IMR-90 (cell line): Measurements from ENCODE around the gene ABLIM3. TPM values are rescaled to one million over a fixed set of nuclear protein-coding genes. Genes with fewer than 3 reads are reported as not detected.

Source experiments
- ATAC-seq: fragments of 200-7000 bp; cut with Tn5 transposase; 2 replicates; pipeline ENCODE4 v1.9.1; 2020; ENCODE audit warnings: low read depth, mild to moderate bottlenecking, moderate library complexity
- BruUV-seq: library from RNA; stranded (reverse); fragments of 400-500 nt; replicated peaks from 2 replicates; lab custom pipeline; 2021; lab: Mats Ljungman, UMichigan
- CTCF ChIA-PET: fragments of 300-600 bp; formaldehyde crosslinking; extraction: SDS; loops from one replicate; lab custom pipeline; 2021; ENCODE audit warnings: antibody characterized with exemption; lab: Yijun Ruan, JAX
- POLR2A ChIA-PET: fragments of 300-600 bp; sonication (Branson Sonifier 250); formaldehyde crosslinking; loops from one replicate; lab custom pipeline; 2022; ENCODE audit warnings: antibody characterized with exemption; ENCODE audit not compliant: unreplicated experiment; lab: Charles Lee
- DNase-seq: peaks from one replicate; pipeline ENCODE4 v3.0.0; 2013
- H2AFZ ChIP-seq: replicated peaks from 2 replicates; pipeline ENCODE3; 2013; ENCODE audit warnings: low read length, mild to moderate bottlenecking; ENCODE audit not compliant: poor library complexity
- H2AK5ac ChIP-seq: 2 replicates; pipeline ENCODE4 v1.6.1; 2013; ENCODE audit warnings: low read depth, low read length, inconsistent platforms
- H2AK9ac ChIP-seq: replicated peaks from 2 replicates; pipeline ENCODE3; 2013; ENCODE audit warnings: mild to moderate bottlenecking, low read depth, low read length, moderate library complexity; ENCODE audit not compliant: poor library complexity
- H2BK120ac ChIP-seq: 2 replicates; pipeline ENCODE4 v1.6.1; 2013; ENCODE audit warnings: low read depth, low read length, inconsistent platforms
- H2BK15ac ChIP-seq: 3 replicates; pipeline ENCODE4 v1.6.1; 2013; ENCODE audit warnings: low read depth, low read length, inconsistent platforms
- H2BK20ac ChIP-seq: 2 replicates; pipeline ENCODE4 v1.6.1; 2013; ENCODE audit warnings: low read depth, mild to moderate bottlenecking, inconsistent platforms, low read length, moderate library complexity
- H2BK5ac ChIP-seq: 2 replicates; pipeline ENCODE4 v1.6.1; 2013; ENCODE audit warnings: mild to moderate bottlenecking, low read depth, low read length, inconsistent platforms; ENCODE audit not compliant: poor library complexity, severe bottlenecking
- H3K14ac ChIP-seq: replicated peaks from 2 replicates; pipeline ENCODE4 v1.6.1; 2013; ENCODE audit warnings: low read depth, low read length, inconsistent platforms
- H3K18ac ChIP-seq: 2 replicates; pipeline ENCODE4 v1.6.1; 2013; ENCODE audit warnings: low read depth, low read length, control low read depth
- H3K23ac ChIP-seq: 2 replicates; pipeline ENCODE4 v1.6.1; 2013; ENCODE audit warnings: low read depth, low read length, inconsistent platforms
- H3K27ac ChIP-seq: 2 replicates; pipeline ENCODE4 v1.5.1; 2013; ENCODE audit warnings: mild to moderate bottlenecking, control low read depth, low read length; ENCODE audit not compliant: insufficient read depth
- H3K27me3 ChIP-seq: 2 replicates; pipeline ENCODE4 v1.6.1; 2013; ENCODE audit warnings: low read length; ENCODE audit not compliant: control insufficient read depth, insufficient read depth
- H3K36me3 ChIP-seq: 2 replicates; pipeline ENCODE4 v1.6.1; 2013; ENCODE audit warnings: low read length, mixed read lengths; ENCODE audit not compliant: control insufficient read depth, insufficient read depth
- H3K4ac ChIP-seq: 2 replicates; pipeline ENCODE4 v1.6.1; 2013; ENCODE audit warnings: low read depth, low read length, inconsistent platforms
- H3K4me1 ChIP-seq: 2 replicates; pipeline ENCODE4 v1.6.1; 2013; ENCODE audit warnings: low read length, mixed read lengths; ENCODE audit not compliant: control insufficient read depth, insufficient read depth
- H3K4me2 ChIP-seq: 2 replicates; pipeline ENCODE4 v1.6.1; 2013; ENCODE audit warnings: low read depth, mild to moderate bottlenecking, control low read depth, low read length, moderate library complexity
- H3K4me3 ChIP-seq: 2 replicates; pipeline ENCODE4 v1.5.1; 2013; ENCODE audit warnings: low read depth, mild to moderate bottlenecking, control low read depth, low read length, moderate library complexity; ENCODE audit not compliant: insufficient read depth
- H3K56ac ChIP-seq: 2 replicates; pipeline ENCODE4 v1.6.1; 2013; ENCODE audit warnings: low read length, inconsistent platforms; ENCODE audit not compliant: insufficient read depth; ENCODE audit errors: extremely low read depth
- H3K79me1 ChIP-seq, 2 experiments: 2 replicates each; pipeline ENCODE4 v1.6.1; 2013; ENCODE audit warnings: low read length in 2 of 2, inconsistent platforms in 1 of 2, low read depth in 1 of 2
- H3K9ac ChIP-seq: 2 replicates; pipeline ENCODE4 v1.6.1; 2013; ENCODE audit warnings: low read depth, low read length, control low read depth
- H3K9me1 ChIP-seq: 2 replicates; pipeline ENCODE4 v1.6.1; 2013; ENCODE audit warnings: low read length, inconsistent platforms; ENCODE audit not compliant: insufficient read depth
- H3K9me3 ChIP-seq: 2 replicates; pipeline ENCODE4 v1.6.1; 2013; ENCODE audit warnings: low read length; ENCODE audit not compliant: control insufficient read depth, insufficient read depth
- H4K20me1 ChIP-seq: 2 replicates; pipeline ENCODE4 v1.6.1; 2013; ENCODE audit warnings: low read length, inconsistent platforms; ENCODE audit not compliant: insufficient read depth
- H4K5ac ChIP-seq: 2 replicates; pipeline ENCODE4 v1.6.1; 2013; ENCODE audit warnings: mild to moderate bottlenecking, low read depth, low read length, control low read depth
- H4K8ac ChIP-seq, 2 experiments: 2 replicates each; pipeline ENCODE4 v1.6.1; 2013; ENCODE audit warnings: low read depth in 2 of 2, low read length in 2 of 2, control low read depth in 1 of 2, inconsistent platforms in 1 of 2
- H4K91ac ChIP-seq: 2 replicates; pipeline ENCODE4 v1.6.1; 2013; ENCODE audit warnings: low read depth, low read length, inconsistent platforms; ENCODE audit not compliant: insufficient read depth
- BHLHE40 ChIP-seq: fragments of 150-350 bp; IDR thresholded peaks from 2 replicates; pipeline ENCODE4 v1.6.1; 2016; ENCODE audit warnings: mild to moderate bottlenecking, low read depth, low read length
- CEBPB ChIP-seq: IDR thresholded peaks from 2 replicates; pipeline ENCODE4 v1.6.1; 2012; ENCODE audit warnings: low read depth, low read length, improper control_type of control experiment
- CHD1 ChIP-seq: IDR thresholded peaks from 2 replicates; pipeline ENCODE4 v1.6.1; 2012; ENCODE audit warnings: low read depth, low read length, improper control_type of control experiment
- FOS ChIP-seq: fragments of 150-350 bp; IDR thresholded peaks from 2 replicates; pipeline ENCODE4 v1.6.1; 2016; ENCODE audit warnings: low read depth, low read length
- MAFK ChIP-seq: IDR thresholded peaks from 2 replicates; pipeline ENCODE4 v1.6.1; 2012; ENCODE audit warnings: low read depth, low read length, improper control_type of control experiment
- MAZ ChIP-seq: IDR thresholded peaks from 2 replicates; pipeline ENCODE4 v1.6.1; 2012; ENCODE audit warnings: low read depth, mild to moderate bottlenecking, low read length, improper control_type of control experiment, moderate library complexity, borderline replicate concordance
- MXI1 ChIP-seq: IDR thresholded peaks from 2 replicates; pipeline ENCODE4 v1.6.1; 2012; ENCODE audit warnings: low read depth, mild to moderate bottlenecking, low read length, moderate library complexity, borderline replicate concordance
- NFE2L2 ChIP-seq: fragments of 150-350 bp; IDR thresholded peaks from 2 replicates; pipeline ENCODE4 v1.6.1; 2016; ENCODE audit warnings: low read depth, mild to moderate bottlenecking, low read length
- POLR2A ChIP-seq: IDR thresholded peaks from 2 replicates; pipeline ENCODE4 v1.6.1; 2012; ENCODE audit warnings: mild to moderate bottlenecking, low read depth, low read length
- RAD21 ChIP-seq: IDR thresholded peaks from 2 replicates; pipeline ENCODE4 v1.6.1; 2012; ENCODE audit warnings: low read length, improper control_type of control experiment
- RCOR1 ChIP-seq: IDR thresholded peaks from 2 replicates; pipeline ENCODE4 v1.6.1; 2012; ENCODE audit warnings: mild to moderate bottlenecking, low read length, improper control_type of control experiment; ENCODE audit not compliant: insufficient replicate concordance
- RFX5 ChIP-seq: IDR thresholded peaks from 2 replicates; pipeline ENCODE4 v1.8.0; 2012; ENCODE audit warnings: low read depth, mild to moderate bottlenecking, low read length, moderate library complexity
- SMC3 ChIP-seq: fragments of 150-350 bp; IDR thresholded peaks from 2 replicates; pipeline ENCODE4 v1.6.1; 2016; ENCODE audit warnings: low read depth, mild to moderate bottlenecking, antibody characterized with exemption, low read length, moderate library complexity
- WGBS, 2 experiments: methylation state at CpG; one replicate each; pipeline versions ENCODE4 v1.1.5 to v1.1.7; 2013; ENCODE audit warnings: missing lambda C conversion rate in 2 of 2; ENCODE audit not compliant: insufficient read length in 1 of 2; ENCODE audit errors: extremely low coverage in 2 of 2; 5-methylcytosine and 5-hydroxymethylcytosine counted together
- dilution Hi-C: fragments of 300-500 bp; cut with HindIII; formaldehyde crosslinking; loops from one replicate; pipeline ENCODE4 v1.14.3; 2018; ENCODE audit warnings: low sequenced_read_pairs; ENCODE audit not compliant: unreplicated experiment
- in situ Hi-C: fragments of 300-500 bp; cut with MboI; formaldehyde crosslinking; loops from 3 replicates; pipeline ENCODE4 v1.14.3; 2019; ENCODE audit warnings: low sequenced_read_pairs, inconsistent platforms, mixed read lengths
- intact Hi-C: fragments of 100-400 bp; cut with micrococcal nuclease; formaldehyde crosslinking; loops from 2 replicates; pipeline ENCODE4 v1.10.0; 2022
- polyA plus RNA-seq, 3 experiments: library from polyadenylated mRNA; depleted of rRNA; stranded (reverse); fragments of >200 nt; gene quantifications; 2 replicates each; pipeline ENCODE4 v1.2.3, GENCODE V29; 2012; ENCODE audit warnings: low replicate concordance in 1 of 3
- total RNA-seq: library from RNA; depleted of rRNA; stranded (reverse); fragments of >200 nt; gene quantifications from 2 replicates; pipeline ENCODE4 v1.2.3, GENCODE V29; 2012
- TF ChIP-seq, protein P1 (sequence below): conservative IDR thresholded peaks from 2 replicates; pipeline ENCODE4 v1.5.1; 2012; ENCODE audit warnings: mild to moderate bottlenecking, low read depth, low read length, improper control_type of control experiment
- TF ChIP-seq, protein P2 (sequence below): fragments of 150-350 bp; IDR thresholded peaks from 2 replicates; pipeline ENCODE4 v1.6.1; 2017; ENCODE audit warnings: mild to moderate bottlenecking, antibody characterized with exemption, low read length, low read depth
- TF ChIP-seq, protein P3 (sequence below): fragments of 150-350 bp; IDR thresholded peaks from 2 replicates; pipeline ENCODE4 v1.6.1; 2016; ENCODE audit warnings: low read depth, mild to moderate bottlenecking, low read length, moderate library complexity, borderline replicate concordance

The ABLIM3 gene
- total and polyA plus RNA-seq, 2 of the 4 experiments (the other 2 are of a cell fraction), result 33.3 to 69.9 TPM

DNA sequence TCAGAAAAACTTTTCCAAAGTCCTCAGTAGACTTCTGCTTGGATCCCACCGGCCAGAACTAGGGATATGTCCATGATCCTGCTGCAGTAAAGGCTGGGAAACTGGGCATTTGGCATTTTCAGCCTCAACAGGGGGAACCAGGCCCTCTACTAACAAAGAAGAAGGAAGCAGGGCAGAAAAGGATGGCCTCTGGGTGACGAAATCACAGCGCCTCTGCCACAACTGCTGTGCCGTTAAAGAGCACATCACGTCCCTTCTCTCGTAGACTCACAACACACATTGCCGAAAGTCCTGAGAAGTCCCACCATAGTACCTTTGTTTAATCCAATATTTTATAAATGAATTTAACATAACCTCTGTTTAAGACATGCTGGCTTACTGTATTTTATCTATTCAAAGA, 120.0 kb downstream of the ABLIM3 start:
- Histone ChIP-seq H3K9me3 (no peaks in the 10 kb centered on the region), H4K20me1 (peaks cover under 1% of the 10 kb centered on the region; the same call in 1 of the 2 replicates), H3K36me3 (no peaks in the 10 kb centered on the region), H3K4me2 (no peak overlapping the region), H3K79me1 (peaks cover 0 to 10% of the 10 kb centered on the region in 2 experiments; a peak in 2 of 4 replicates), H4K91ac (no peak overlapping the region), H2BK20ac (no peak overlapping the region), H3K4me3 (no peak overlapping the region), H4K8ac (no peak overlapping the region), H2AK5ac (no peak overlapping the region), H3K9me1 (peaks cover 7% of the 10 kb centered on the region; the same call in 1 of the 2 replicates), H3K18ac (no peak overlapping the region), H4K5ac (no peak overlapping the region), H3K27me3 (no peaks in the 10 kb centered on the region), H2BK120ac (no peak overlapping the region), H2AK9ac (no peak overlapping the region), H3K9ac (no peak overlapping the region), H3K4me1 (peaks cover 8% of the 10 kb centered on the region), H3K4ac (no peak overlapping the region), H3K56ac (no peak overlapping the region), H3K23ac (no peak overlapping the region), H2AFZ (no peak overlapping the region), H3K14ac (no peak overlapping the region), H2BK15ac (no peak overlapping the region), H3K27ac (no peak overlapping the region), H2BK5ac (no peak overlapping the region)
- 100% methylated on average over 1 of the region's 7 CpGs; no CpG with 5 or more reads in 1 of the 2 experiments for WGBS, 2 experiments
- no TSS peak for BruUV-seq
- ATAC-seq (no peak), DNase-seq (no peak)
- in situ Hi-C loops (loop anchor here (10.0 kb wide), 1 partner anchor 526 kb away; no protein-coding TSS in a partner anchor), dilution Hi-C loops (no loop called here), intact Hi-C loops (no loop called here)
- TF ChIP-seq POLR2A (no peak), MAFK (no peak), NFE2L2 (no peak), RCOR1 (no peak), FOS (no peak), RAD21 (no peak), CHD1 (no peak), CEBPB (no peak), MAZ (no peak), MXI1 (no peak), RFX5 (no peak), BHLHE40 (no peak), SMC3 (no peak)
- TF ChIP-seq, protein P1, sequence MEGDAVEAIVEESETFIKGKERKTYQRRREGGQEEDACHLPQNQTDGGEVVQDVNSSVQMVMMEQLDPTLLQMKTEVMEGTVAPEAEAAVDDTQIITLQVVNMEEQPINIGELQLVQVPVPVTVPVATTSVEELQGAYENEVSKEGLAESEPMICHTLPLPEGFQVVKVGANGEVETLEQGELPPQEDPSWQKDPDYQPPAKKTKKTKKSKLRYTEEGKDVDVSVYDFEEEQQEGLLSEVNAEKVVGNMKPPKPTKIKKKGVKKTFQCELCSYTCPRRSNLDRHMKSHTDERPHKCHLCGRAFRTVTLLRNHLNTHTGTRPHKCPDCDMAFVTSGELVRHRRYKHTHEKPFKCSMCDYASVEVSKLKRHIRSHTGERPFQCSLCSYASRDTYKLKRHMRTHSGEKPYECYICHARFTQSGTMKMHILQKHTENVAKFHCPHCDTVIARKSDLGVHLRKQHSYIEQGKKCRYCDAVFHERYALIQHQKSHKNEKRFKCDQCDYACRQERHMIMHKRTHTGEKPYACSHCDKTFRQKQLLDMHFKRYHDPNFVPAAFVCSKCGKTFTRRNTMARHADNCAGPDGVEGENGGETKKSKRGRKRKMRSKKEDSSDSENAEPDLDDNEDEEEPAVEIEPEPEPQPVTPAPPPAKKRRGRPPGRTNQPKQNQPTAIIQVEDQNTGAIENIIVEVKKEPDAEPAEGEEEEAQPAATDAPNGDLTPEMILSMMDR, result no peak
- TF ChIP-seq, protein P2, sequence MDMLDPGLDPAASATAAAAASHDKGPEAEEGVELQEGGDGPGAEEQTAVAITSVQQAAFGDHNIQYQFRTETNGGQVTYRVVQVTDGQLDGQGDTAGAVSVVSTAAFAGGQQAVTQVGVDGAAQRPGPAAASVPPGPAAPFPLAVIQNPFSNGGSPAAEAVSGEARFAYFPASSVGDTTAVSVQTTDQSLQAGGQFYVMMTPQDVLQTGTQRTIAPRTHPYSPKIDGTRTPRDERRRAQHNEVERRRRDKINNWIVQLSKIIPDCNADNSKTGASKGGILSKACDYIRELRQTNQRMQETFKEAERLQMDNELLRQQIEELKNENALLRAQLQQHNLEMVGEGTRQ, result no peak
- TF ChIP-seq, protein P3, sequence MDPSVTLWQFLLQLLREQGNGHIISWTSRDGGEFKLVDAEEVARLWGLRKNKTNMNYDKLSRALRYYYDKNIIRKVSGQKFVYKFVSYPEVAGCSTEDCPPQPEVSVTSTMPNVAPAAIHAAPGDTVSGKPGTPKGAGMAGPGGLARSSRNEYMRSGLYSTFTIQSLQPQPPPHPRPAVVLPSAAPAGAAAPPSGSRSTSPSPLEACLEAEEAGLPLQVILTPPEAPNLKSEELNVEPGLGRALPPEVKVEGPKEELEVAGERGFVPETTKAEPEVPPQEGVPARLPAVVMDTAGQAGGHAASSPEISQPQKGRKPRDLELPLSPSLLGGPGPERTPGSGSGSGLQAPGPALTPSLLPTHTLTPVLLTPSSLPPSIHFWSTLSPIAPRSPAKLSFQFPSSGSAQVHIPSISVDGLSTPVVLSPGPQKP, result no peak
- CTCF ChIA-PET, result no interaction called here
- POLR2A ChIA-PET, result no interaction called here
